ENCODE data around the gene TIMM17B.
A peak's percentile ranks its signal among the peaks of the same experiment; 100 is the strongest.

The TIMM17B gene

DNA sequence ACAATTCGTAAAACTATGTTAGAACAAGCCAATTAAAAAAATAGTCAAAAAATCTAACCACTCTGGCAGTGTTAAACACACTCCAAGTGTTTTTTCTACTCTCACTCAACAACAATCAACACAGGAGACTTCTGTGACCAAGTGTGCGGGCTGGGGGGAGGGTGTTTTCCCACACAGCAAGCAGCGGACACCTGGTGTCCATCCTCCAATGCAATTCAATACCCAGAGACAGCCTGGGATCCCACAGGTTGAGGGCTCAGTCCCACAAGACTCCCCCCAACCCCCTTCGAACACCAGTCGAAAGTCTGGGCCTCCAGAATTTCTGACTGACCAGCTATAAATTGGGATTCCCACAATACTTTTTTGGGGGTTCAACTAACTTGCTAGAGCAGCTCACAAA is 29.6 kb upstream of the TIMM17B start:
- TF ChIP-seq, protein P1, sequence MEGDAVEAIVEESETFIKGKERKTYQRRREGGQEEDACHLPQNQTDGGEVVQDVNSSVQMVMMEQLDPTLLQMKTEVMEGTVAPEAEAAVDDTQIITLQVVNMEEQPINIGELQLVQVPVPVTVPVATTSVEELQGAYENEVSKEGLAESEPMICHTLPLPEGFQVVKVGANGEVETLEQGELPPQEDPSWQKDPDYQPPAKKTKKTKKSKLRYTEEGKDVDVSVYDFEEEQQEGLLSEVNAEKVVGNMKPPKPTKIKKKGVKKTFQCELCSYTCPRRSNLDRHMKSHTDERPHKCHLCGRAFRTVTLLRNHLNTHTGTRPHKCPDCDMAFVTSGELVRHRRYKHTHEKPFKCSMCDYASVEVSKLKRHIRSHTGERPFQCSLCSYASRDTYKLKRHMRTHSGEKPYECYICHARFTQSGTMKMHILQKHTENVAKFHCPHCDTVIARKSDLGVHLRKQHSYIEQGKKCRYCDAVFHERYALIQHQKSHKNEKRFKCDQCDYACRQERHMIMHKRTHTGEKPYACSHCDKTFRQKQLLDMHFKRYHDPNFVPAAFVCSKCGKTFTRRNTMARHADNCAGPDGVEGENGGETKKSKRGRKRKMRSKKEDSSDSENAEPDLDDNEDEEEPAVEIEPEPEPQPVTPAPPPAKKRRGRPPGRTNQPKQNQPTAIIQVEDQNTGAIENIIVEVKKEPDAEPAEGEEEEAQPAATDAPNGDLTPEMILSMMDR (conservative IDR thresholded peaks at IDR 0.05; ENCODE audit: control insufficient read depth, insufficient read depth, low read depth, low read length), result no peak
- no peak for DNase-seq (ENCODE audit: low read depth)
- H3K4me3 ChIP-seq (ENCODE audit: control insufficient read depth, low read depth, low read length), result no peak overlapping the region

- H3K4me3 ChIP-seq (ENCODE audit: control insufficient read depth, low read depth, low read length), result no peak overlapping the region
- no peak for DNase-seq (ENCODE audit: low read depth)
- TF ChIP-seq, protein P1 (conservative IDR thresholded peaks at IDR 0.05; ENCODE audit: control insufficient read depth, insufficient read depth, low read depth, low read length), result no peak
Observed at GRCh38 chrX:48924270-48924669, 26.7 kb upstream of the TIMM17B start.

- no peak overlapping the region for H3K4me3 ChIP-seq (ENCODE audit: control insufficient read depth, low read depth, low read length)
- TF ChIP-seq, protein P1 (conservative IDR thresholded peaks at IDR 0.05; ENCODE audit: control insufficient read depth, insufficient read depth, low read depth, low read length), result no peak
- no peak for DNase-seq (ENCODE audit: low read depth)
Observed at GRCh38 chrX:48923771-48924170, 26.2 kb upstream of the TIMM17B start.

DNA sequence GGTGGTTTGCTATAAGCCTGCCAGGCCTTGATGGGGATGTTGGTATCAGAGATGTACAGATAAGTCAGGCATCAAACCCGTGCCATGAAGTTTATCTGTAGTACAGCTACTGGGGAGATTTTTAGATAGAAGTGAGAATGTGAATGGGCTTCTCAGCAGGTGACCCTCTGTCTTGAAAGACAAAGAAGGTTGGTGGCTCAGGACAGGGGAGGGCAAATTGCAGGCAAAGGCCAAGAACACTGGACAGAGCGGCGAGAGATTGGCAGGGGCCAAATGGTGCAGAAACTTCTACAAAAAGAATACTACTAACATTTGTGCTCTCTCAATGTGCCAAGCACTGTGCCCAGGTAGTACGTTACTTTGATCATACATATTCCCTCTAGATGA is 23.1 kb upstream of the TIMM17B start:
- no peak for DNase-seq (ENCODE audit: low read depth)
- TF ChIP-seq, protein P1 (conservative IDR thresholded peaks at IDR 0.05; ENCODE audit: control insufficient read depth, insufficient read depth, low read depth, low read length), result no peak
- H3K4me3 ChIP-seq (ENCODE audit: control insufficient read depth, low read depth, low read length), result no peak overlapping the region

GRCh38 chrX:48919947-48920717 is 22.6 kb upstream of the TIMM17B start:
- TF ChIP-seq, protein P1 (conservative IDR thresholded peaks at IDR 0.05; ENCODE audit: control insufficient read depth, insufficient read depth, low read depth, low read length), result no peak
- no peak overlapping the region for H3K4me3 ChIP-seq (ENCODE audit: control insufficient read depth, low read depth, low read length)
- DNase-seq (ENCODE audit: low read depth), result no peak

DNA sequence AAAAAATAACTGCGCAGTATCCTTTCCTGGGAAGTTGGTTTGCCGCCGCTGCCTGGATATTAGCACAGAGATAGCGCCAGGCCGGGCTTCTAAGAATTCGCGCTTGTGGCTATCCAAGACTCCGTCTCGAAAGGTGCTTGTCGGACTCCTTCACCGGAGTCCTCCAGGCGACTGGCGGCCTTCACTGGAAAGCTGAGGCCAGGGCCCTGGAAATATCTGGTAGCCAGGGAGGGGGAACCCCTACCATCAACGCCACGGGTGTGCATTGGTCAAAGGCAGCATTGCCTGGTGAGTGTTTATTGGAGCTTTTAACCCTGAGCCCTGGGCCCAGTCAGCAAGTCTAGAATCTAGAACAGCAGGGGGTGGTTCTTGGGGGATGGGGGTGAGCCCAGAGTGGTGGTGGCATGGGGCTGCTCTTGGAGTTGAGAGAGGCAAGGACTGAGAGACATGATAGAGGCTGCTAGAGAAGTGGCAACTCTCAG is 21.8 kb upstream of the TIMM17B start:
- TF ChIP-seq, protein P1 (conservative IDR thresholded peaks at IDR 0.05; ENCODE audit: control insufficient read depth, insufficient read depth, low read depth, low read length), result no peak
- DNase-seq (ENCODE audit: low read depth), result no peak
- peak overlapping the region; percentile 43 for H3K4me3 ChIP-seq (ENCODE audit: control insufficient read depth, low read depth, low read length)
